Suprapubic skin (tissue), 4 donors: ENCODE results near the gene BCL7C. TPM values are rescaled to one million over a fixed set of nuclear protein-coding genes. Genes with fewer than 3 reads are reported as not detected.

Experiments used
- DNase-seq, 2 donors: peaks; one replicate each; pipeline ENCODE4 v3.0.0-alpha.2; 2019; ENCODE audit warnings: low spot score in 2 of 2
- H3K27ac ChIP-seq: fragments of 200-600 bp; sonication (generic); one replicate; pipeline ENCODE4 v1.5.1; 2019
- H3K27me3 ChIP-seq: fragments of 200-600 bp; sonication (generic); one replicate; pipeline ENCODE4 v1.5.1; 2019
- H3K36me3 ChIP-seq: fragments of 200-600 bp; sonication (generic); one replicate; pipeline ENCODE4 v1.5.1; 2019
- H3K4me1 ChIP-seq: fragments of 200-600 bp; sonication (generic); one replicate; pipeline ENCODE4 v1.5.1; 2019
- H3K4me3 ChIP-seq: fragments of 200-600 bp; sonication (generic); one replicate; pipeline ENCODE4 v1.5.1; 2019; ENCODE audit warnings: mild to moderate bottlenecking
- H3K9me3 ChIP-seq: fragments of 200-600 bp; sonication (generic); one replicate; pipeline ENCODE4 v1.5.1; 2019
- CTCF ChIP-seq, 2 donors: fragments of 200-600 bp in 1 of 2; fragments of 450-650 bp in 1 of 2; sonication (generic) in 1 of 2; IDR thresholded peaks; one replicate each; pipeline ENCODE4 v1.5.1; 2016 to 2019; ENCODE audit warnings: antibody characterized with exemption in 2 of 2, mild to moderate bottlenecking in 1 of 2, moderate library complexity in 1 of 2
- EP300 ChIP-seq: sonication (generic); formaldehyde crosslinking; IDR thresholded peaks from one replicate; pipeline ENCODE4 v1.6.1; 2017; ENCODE audit warnings: antibody characterized with exemption
- POLR2A ChIP-seq, 2 donors: fragments of 450-650 bp; IDR thresholded peaks; one replicate each; pipeline ENCODE4 v1.6.1; 2017; ENCODE audit warnings: antibody characterized with exemption in 2 of 2, mild to moderate bottlenecking in 2 of 2, moderate library complexity in 2 of 2
- POLR2AphosphoS5 ChIP-seq, 3 donors: sonication (generic); formaldehyde crosslinking; IDR thresholded peaks; one replicate each; pipeline ENCODE4 v1.6.1; 2017; ENCODE audit warnings: antibody characterized with exemption in 3 of 3
- WGBS: methylation state at CpG from one replicate; pipeline ENCODE4 v1.1.5; 2018; 5-methylcytosine and 5-hydroxymethylcytosine counted together
- total RNA-seq, 4 donors: library from RNA; depleted of rRNA; stranded (reverse); fragments of >200 nt; gene quantifications; one replicate each; pipeline ENCODE4 v1.1.0, GENCODE V29; 2016

The BCL7C gene
- total RNA-seq, 4 donors from 2014 or later = 32.3 to 47.2 (median 43.9) TPM

GRCh38 chr16:30910427-30911029 lies 16.7 kb upstream of the BCL7C start:
- no peak for TF ChIP-seq POLR2A (IDR thresholded peaks at IDR 0.05)
- no peak for TF ChIP-seq POLR2AphosphoS5 (IDR thresholded peaks at IDR 0.05)
- no peak overlapping the region for H3K27ac ChIP-seq
- no peaks in the 10 kb centered on the region for H3K36me3 ChIP-seq

GRCh38 chr16:30907064-30907463 lies 13.2 kb upstream of the BCL7C start:
- Histone ChIP-seq H3K27me3 (no peaks in the 10 kb centered on the region), H3K36me3 (no peaks in the 10 kb centered on the region)
- 83% methylated on average over 4 of the region's 4 CpGs for WGBS

More at GRCh38 chr16:30910427-30911029, 16.7 kb upstream of the BCL7C start:
- no peaks in the 10 kb centered on the region for H3K27me3 ChIP-seq
- peaks cover 5% of the 10 kb centered on the region for H3K4me1 ChIP-seq
- DNase-seq = no peak
- no peaks in the 10 kb centered on the region for H3K9me3 ChIP-seq
- no peak overlapping the region for H3K4me3 ChIP-seq
- 22% methylated on average over 13 of the region's 18 CpGs for WGBS

GRCh38 chr16:30904114-30904780 lies 10.4 kb upstream of the BCL7C start:
- Histone ChIP-seq H3K4me3 (no peak overlapping the region), H3K36me3 (no peaks in the 10 kb centered on the region), H3K27me3 (no peaks in the 10 kb centered on the region), H3K4me1 (peaks cover 25% of the 10 kb centered on the region), H3K9me3 (no peaks in the 10 kb centered on the region), H3K27ac (peak overlapping the region; percentile 42)
- WGBS = 93% methylated on average over 4 of the region's 19 CpGs
- no peak for TF ChIP-seq EP300
- no peak for TF ChIP-seq CTCF (IDR thresholded peaks at IDR 0.05)
- TF ChIP-seq POLR2A (IDR thresholded peaks at IDR 0.05) = no peak
- TF ChIP-seq POLR2AphosphoS5 (IDR thresholded peaks at IDR 0.05) = no peak
- no peak for DNase-seq

More at GRCh38 chr16:30907064-30907463, 13.2 kb upstream of the BCL7C start:
- Histone ChIP-seq H3K27ac (no peak overlapping the region), H3K9me3 (no peaks in the 10 kb centered on the region), H3K4me3 (no peak overlapping the region), H3K4me1 (peaks cover 23% of the 10 kb centered on the region)
- no peak for DNase-seq
- TF ChIP-seq POLR2AphosphoS5 (IDR thresholded peaks at IDR 0.05) (no peak), POLR2A (IDR thresholded peaks at IDR 0.05) (no peak), EP300 (no peak), CTCF (IDR thresholded peaks at IDR 0.05) (no peak)

- 74% methylated on average over 4 of the region's 4 CpGs for WGBS
- no peak for DNase-seq
- Histone ChIP-seq H3K4me3 (no peak overlapping the region), H3K4me1 (peaks cover 25% of the 10 kb centered on the region), H3K9me3 (no peaks in the 10 kb centered on the region), H3K27ac (peak overlapping the region; percentile 42), H3K27me3 (no peaks in the 10 kb centered on the region), H3K36me3 (no peaks in the 10 kb centered on the region)
- TF ChIP-seq POLR2A (IDR thresholded peaks at IDR 0.05) = no peak
- TF ChIP-seq EP300 = no peak
- no peak for TF ChIP-seq POLR2AphosphoS5 (IDR thresholded peaks at IDR 0.05)
- TF ChIP-seq CTCF (IDR thresholded peaks at IDR 0.05) = no peak
Observed at GRCh38 chr16:30903596-30903995, 9.7 kb upstream of the BCL7C start.

GRCh38 chr16:30903002-30903401 lies 9.1 kb upstream of the BCL7C start:
- H3K4me3 ChIP-seq = peak overlapping the region; percentile 47
- DNase-seq = no peak
- no peaks in the 10 kb centered on the region for H3K9me3 ChIP-seq
- WGBS = 81% methylated on average over 4 of the region's 4 CpGs
- H3K27ac ChIP-seq = peak overlapping the region; percentile 83
- no peaks in the 10 kb centered on the region for H3K36me3 ChIP-seq
- TF ChIP-seq POLR2AphosphoS5 (IDR thresholded peaks at IDR 0.05) (no peak), CTCF (IDR thresholded peaks at IDR 0.05) (no peak), POLR2A (IDR thresholded peaks at IDR 0.05) (no peak), EP300 (no peak)
- no peaks in the 10 kb centered on the region for H3K27me3 ChIP-seq
- peaks cover 25% of the 10 kb centered on the region for H3K4me1 ChIP-seq
